ENCODE measurements around the gene STPG3. TPM values are rescaled to one million over a fixed set of nuclear protein-coding genes. Genes with fewer than 3 reads are reported as not detected.

Gene STPG3
- total and polyA plus RNA-seq, 2 of the 13 experiments (the other 11 are each of a cell fraction or from before 2014, with no cell fraction given), result not detected

DNA sequence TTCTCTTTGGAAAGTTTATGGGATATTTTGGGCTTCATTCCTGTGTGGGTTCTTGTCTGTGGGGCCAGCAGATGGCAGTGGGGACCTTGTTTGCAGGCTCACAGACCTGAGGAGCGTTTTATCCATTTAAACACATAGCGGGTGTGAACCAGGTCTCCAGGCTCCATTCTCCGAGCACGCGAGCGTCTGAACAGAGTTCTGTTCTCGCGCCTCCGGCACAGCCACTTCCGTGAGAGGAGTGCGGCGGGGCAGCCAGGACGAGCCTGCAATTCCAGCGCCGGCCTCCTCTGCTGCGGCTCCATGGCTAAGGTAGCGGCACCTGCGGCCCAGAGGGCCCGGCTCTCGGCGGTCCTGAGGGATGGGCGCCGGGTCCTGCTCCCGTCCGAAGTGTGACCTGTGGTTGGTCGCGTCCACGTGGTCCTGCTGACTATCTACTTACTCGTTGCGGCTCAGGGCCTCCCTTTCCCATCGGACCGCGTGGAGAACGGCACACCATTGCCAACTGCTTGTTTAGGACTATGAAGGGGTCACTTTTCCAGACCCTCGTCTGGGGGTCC is 43.7 kb downstream of the STPG3 start (continued):
- TF ChIP-seq ZNF577 (CRISPR knock-in tag; IDR thresholded peaks at IDR 0.05; ENCODE audit: borderline replicate concordance, low read depth), result no peak
- TF ChIP-seq FOXA3 (CRISPR knock-in tag; IDR thresholded peaks at IDR 0.05), result no peak
- TF ChIP-seq RFXANK (CRISPR knock-in tag; IDR thresholded peaks at IDR 0.05), result no peak
- no peak for TF ChIP-seq ZNF563 (CRISPR knock-in tag; IDR thresholded peaks at IDR 0.05)
- no peak for TF ChIP-seq NCOA1 (CRISPR knock-in tag; IDR thresholded peaks at IDR 0.05)
- TF ChIP-seq MYNN (CRISPR knock-in tag; IDR thresholded peaks at IDR 0.05; ENCODE audit: low read depth), result no peak
- TF ChIP-seq CENPX (CRISPR knock-in tag; IDR thresholded peaks at IDR 0.05), result no peak
- no peak for TF ChIP-seq LCORL (IDR thresholded peaks at IDR 0.05)
- peak; percentile 16; the same call in 1 of the 2 replicates for TF ChIP-seq LCORL (CRISPR knock-in tag; IDR thresholded peaks at IDR 0.05)
- TF ChIP-seq ZBTB42 (CRISPR knock-in tag; IDR thresholded peaks at IDR 0.05), result no peak
- TF ChIP-seq ZNF263 (CRISPR knock-in tag; IDR thresholded peaks at IDR 0.05), result no peak
- TF ChIP-seq NR0B2 (CRISPR knock-in tag; IDR thresholded peaks at IDR 0.05), result no peak
- TF ChIP-seq KDM3A (CRISPR knock-in tag; IDR thresholded peaks at IDR 0.05; ENCODE audit: low read depth), result peak; percentile 38; the same call in 1 of the 2 replicates
- TF ChIP-seq ZBTB10 (CRISPR knock-in tag; IDR thresholded peaks at IDR 0.05; ENCODE audit: borderline replicate concordance), result no peak
- TF ChIP-seq ZNF382 (CRISPR knock-in tag; IDR thresholded peaks at IDR 0.05; ENCODE audit: borderline replicate concordance), result no peak
- TF ChIP-seq AGO1 (IDR thresholded peaks at IDR 0.05; ENCODE audit: low read depth, low read length, poor library complexity, severe bottlenecking), result no peak
- TF ChIP-seq MAZ (IDR thresholded peaks at IDR 0.05; ENCODE audit: borderline replicate concordance, low read depth, low read length), result no peak
- no peak for TF ChIP-seq MAZ (CRISPR knock-in tag; IDR thresholded peaks at IDR 0.05; ENCODE audit: low read depth)
- no peak for TF ChIP-seq ZFP36 (IDR thresholded peaks at IDR 0.05; ENCODE audit: borderline replicate concordance, low read depth, low read length, partially characterized antibody)
- TF ChIP-seq SNAI1 (CRISPR knock-in tag; IDR thresholded peaks at IDR 0.05; ENCODE audit: borderline replicate concordance), result no peak
- no peak for TF ChIP-seq ZNF580 (CRISPR knock-in tag; IDR thresholded peaks at IDR 0.05; ENCODE audit: borderline replicate concordance, low read depth)
- TF ChIP-seq ERF (CRISPR knock-in tag; IDR thresholded peaks at IDR 0.05), result no peak; the same call in 1 of the 2 replicates
- TF ChIP-seq XBP1 (CRISPR knock-in tag; IDR thresholded peaks at IDR 0.05), result no peak
- no peak for TF ChIP-seq TCF7L2 (IDR thresholded peaks at IDR 0.05; ENCODE audit: low read depth, low read length)
- TF ChIP-seq KMT2B (CRISPR knock-in tag; IDR thresholded peaks at IDR 0.05), result no peak
- TF ChIP-seq EEA1 (CRISPR knock-in tag; IDR thresholded peaks at IDR 0.05; ENCODE audit: borderline replicate concordance), result no peak
- TF ChIP-seq WIZ (CRISPR knock-in tag; IDR thresholded peaks at IDR 0.05), result no peak
- TF ChIP-seq SP1 (IDR thresholded peaks at IDR 0.05), result no peak
- TF ChIP-seq SP1 (CRISPR knock-in tag; IDR thresholded peaks at IDR 0.05), result no peak
- TF ChIP-seq, protein P1, sequence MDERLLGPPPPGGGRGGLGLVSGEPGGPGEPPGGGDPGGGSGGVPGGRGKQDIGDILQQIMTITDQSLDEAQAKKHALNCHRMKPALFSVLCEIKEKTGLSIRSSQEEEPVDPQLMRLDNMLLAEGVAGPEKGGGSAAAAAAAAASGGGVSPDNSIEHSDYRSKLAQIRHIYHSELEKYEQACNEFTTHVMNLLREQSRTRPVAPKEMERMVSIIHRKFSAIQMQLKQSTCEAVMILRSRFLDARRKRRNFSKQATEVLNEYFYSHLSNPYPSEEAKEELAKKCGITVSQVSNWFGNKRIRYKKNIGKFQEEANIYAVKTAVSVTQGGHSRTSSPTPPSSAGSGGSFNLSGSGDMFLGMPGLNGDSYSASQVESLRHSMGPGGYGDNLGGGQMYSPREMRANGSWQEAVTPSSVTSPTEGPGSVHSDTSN (CRISPR knock-in tag; IDR thresholded peaks at IDR 0.05), result no peak

Data from HepG2 (cell line).